WTC11 (cell line): ENCODE measurements around the gene SNX11. TPM values are rescaled to one million over a fixed set of nuclear protein-coding genes. Genes with fewer than 3 reads are reported as not detected.

ENCODE experiments used
- ATAC-seq: fragments of 200-7000 bp; cut with Tn5 transposase; 2 replicates; pipeline ENCODE4 v1.10.0; 2021; ENCODE audit warnings: mild to moderate bottlenecking, moderate library complexity
- CTCF ChIA-PET: fragments of 300-600 bp; sonication (Branson Sonifier 250); formaldehyde crosslinking; loops from one replicate; lab custom pipeline; 2021; ENCODE audit warnings: antibody characterized with exemption; lab: Charles Lee
- POLR2A ChIA-PET: fragments of 350-600 bp; sonication (Branson Sonifier 250); formaldehyde crosslinking; loops from one replicate; lab custom pipeline; 2021; ENCODE audit warnings: antibody characterized with exemption; lab: Charles Lee
- DNase-seq: peaks from one replicate; pipeline ENCODE4 v3.0.0; 2021; ENCODE audit warnings: low spot score
- H3K27ac Mint-ChIP-seq: 2 replicates; pipeline ENCODE4 v1.8.0; 2021; ENCODE audit warnings: mixed read lengths
- H3K27me3 Mint-ChIP-seq: 2 replicates; pipeline ENCODE4 v1.8.0; 2021; ENCODE audit warnings: low read depth, mild to moderate bottlenecking, moderate library complexity, mixed read lengths
- H3K36me3 Mint-ChIP-seq: 2 replicates; pipeline ENCODE4 v1.8.0; 2021; ENCODE audit warnings: mixed read lengths
- H3K4me1 Mint-ChIP-seq: 2 replicates; pipeline ENCODE4 v1.8.0; 2022; ENCODE audit warnings: mixed read lengths
- H3K4me3 Mint-ChIP-seq: 2 replicates; pipeline ENCODE4 v1.8.0; 2021; ENCODE audit warnings: mild to moderate bottlenecking, moderate library complexity, mixed read lengths
- H3K9me3 Mint-ChIP-seq: 2 replicates; pipeline ENCODE4 v1.8.0; 2021; ENCODE audit warnings: mixed read lengths
- ESRRA ChIP-seq: sonication (generic); formaldehyde crosslinking; IDR thresholded peaks from 2 replicates; pipeline ENCODE4 v1.8.1; 2022; ENCODE audit warnings: mild to moderate bottlenecking, missing genetic modification reagents, borderline replicate concordance
- GABPB1 ChIP-seq: sonication (generic); formaldehyde crosslinking; IDR thresholded peaks from 2 replicates; pipeline ENCODE4 v1.8.1; 2023; ENCODE audit warnings: mild to moderate bottlenecking, missing genetic modification reagents
- GTF2I ChIP-seq: fragments of 250-450 bp; sonication (Bioruptor Pico); conservative IDR thresholded peaks from 2 replicates; pipeline ENCODE4 v1.4.0; 2021; ENCODE audit warnings: mild to moderate bottlenecking
- NFYB ChIP-seq: sonication (generic); formaldehyde crosslinking; conservative IDR thresholded peaks from 2 replicates; pipeline ENCODE4 v1.8.0; 2022; ENCODE audit warnings: low read depth, missing genetic modification reagents
- OVOL2 ChIP-seq: fragments of 250-450 bp; sonication (Bioruptor Pico); IDR thresholded peaks from 2 replicates; pipeline ENCODE4 v1.9.0; 2021; ENCODE audit warnings: mild to moderate bottlenecking, borderline replicate concordance
- SMAD4 ChIP-seq: sonication (generic); formaldehyde crosslinking; IDR thresholded peaks from 2 replicates; pipeline ENCODE4 v1.8.0; 2022; ENCODE audit warnings: mild to moderate bottlenecking, missing genetic modification reagents
- TCF7 ChIP-seq: sonication (generic); formaldehyde crosslinking; IDR thresholded peaks from 2 replicates; pipeline ENCODE4 v1.8.0; 2022; ENCODE audit warnings: mild to moderate bottlenecking, low read depth, missing genetic modification reagents, moderate library complexity
- TP53 ChIP-seq: sonication (generic); formaldehyde crosslinking; IDR thresholded peaks from 2 replicates; pipeline ENCODE4 v1.8.1; 2023; ENCODE audit warnings: mild to moderate bottlenecking, missing genetic modification reagents
- ZNF138 ChIP-seq: sonication (generic); formaldehyde crosslinking; conservative IDR thresholded peaks from 2 replicates; pipeline ENCODE4 v1.8.1; 2022; ENCODE audit warnings: mild to moderate bottlenecking, moderate library complexity, missing genetic modification reagents
- ZNF219 ChIP-seq: sonication (generic); formaldehyde crosslinking; IDR thresholded peaks from 2 replicates; pipeline ENCODE4 v1.8.0; 2023; ENCODE audit warnings: missing genetic modification reagents, mild to moderate bottlenecking, borderline replicate concordance
- ZNF263 ChIP-seq: sonication (generic); formaldehyde crosslinking; IDR thresholded peaks from 2 replicates; pipeline ENCODE4 v1.8.1; 2022; ENCODE audit warnings: low read depth, mild to moderate bottlenecking, moderate library complexity, missing genetic modification reagents
- ZNF416 ChIP-seq: fragments of 250-450 bp; sonication (Bioruptor Pico); IDR thresholded peaks from 2 replicates; pipeline ENCODE4 v1.9.0; 2021; ENCODE audit warnings: mild to moderate bottlenecking, inconsistent platforms
- total RNA-seq: library from RNA; stranded (reverse); gene quantifications from 3 replicates; pipeline ENCODE4 v1.2.3, GENCODE V29; 2021
- TF ChIP-seq, protein P1 (sequence below): sonication (generic); formaldehyde crosslinking; IDR thresholded peaks from 2 replicates; pipeline ENCODE4 v1.8.1; 2022; ENCODE audit warnings: low read depth, mild to moderate bottlenecking, moderate library complexity, missing genetic modification reagents, borderline replicate concordance
- TF ChIP-seq, protein P2 (sequence below): sonication (generic); formaldehyde crosslinking; IDR thresholded peaks from 2 replicates; pipeline ENCODE4 v1.8.0; 2023; ENCODE audit warnings: mild to moderate bottlenecking, missing genetic modification reagents
- TF ChIP-seq, protein P3 (sequence below): sonication (generic); formaldehyde crosslinking; IDR thresholded peaks from 2 replicates; pipeline ENCODE4 v1.8.0; 2022; ENCODE audit warnings: mild to moderate bottlenecking, missing genetic modification reagents
- TF ChIP-seq, protein P4 (sequence below): fragments of 200-600 bp; IDR thresholded peaks from 2 replicates; pipeline ENCODE4 v1.8.0; 2022; ENCODE audit warnings: antibody characterized with exemption
- TF ChIP-seq, protein P5 (sequence below): sonication (generic); formaldehyde crosslinking; IDR thresholded peaks from 2 replicates; pipeline ENCODE4 v1.8.0; 2022; ENCODE audit warnings: missing genetic modification reagents
- TF ChIP-seq, protein P6 (sequence below): sonication (generic); formaldehyde crosslinking; IDR thresholded peaks from 2 replicates; pipeline ENCODE4 v1.8.1; 2023; ENCODE audit warnings: mild to moderate bottlenecking, missing genetic modification reagents, moderate library complexity

SNX11 gene
- total RNA-seq, 1 experiment from 2014 or later = 24.5 TPM

DNA sequence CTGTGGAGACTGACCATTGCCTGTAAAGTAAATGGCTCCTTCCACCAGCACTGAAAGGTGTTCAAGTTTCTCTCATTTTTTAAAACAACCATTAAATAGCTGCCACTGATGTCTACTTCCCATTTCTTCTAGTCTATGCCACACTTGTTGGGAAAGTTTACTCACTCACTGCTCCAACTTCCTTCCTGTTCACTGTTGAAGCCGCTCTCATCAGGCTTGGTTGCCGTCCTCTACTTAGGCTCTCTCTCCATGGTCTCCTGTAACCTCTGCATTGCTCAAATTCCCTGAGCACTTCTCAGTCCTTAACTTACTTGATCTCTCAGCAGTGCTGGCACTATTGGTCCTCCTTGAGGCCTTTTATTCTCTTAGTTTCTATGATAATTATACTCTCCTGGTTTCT lies 32.4 kb downstream of the SNX11 start (continued):
- TF ChIP-seq, protein P1, sequence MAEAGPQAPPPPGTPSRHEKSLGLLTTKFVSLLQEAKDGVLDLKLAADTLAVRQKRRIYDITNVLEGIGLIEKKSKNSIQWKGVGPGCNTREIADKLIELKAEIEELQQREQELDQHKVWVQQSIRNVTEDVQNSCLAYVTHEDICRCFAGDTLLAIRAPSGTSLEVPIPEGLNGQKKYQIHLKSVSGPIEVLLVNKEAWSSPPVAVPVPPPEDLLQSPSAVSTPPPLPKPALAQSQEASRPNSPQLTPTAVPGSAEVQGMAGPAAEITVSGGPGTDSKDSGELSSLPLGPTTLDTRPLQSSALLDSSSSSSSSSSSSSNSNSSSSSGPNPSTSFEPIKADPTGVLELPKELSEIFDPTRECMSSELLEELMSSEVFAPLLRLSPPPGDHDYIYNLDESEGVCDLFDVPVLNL (CRISPR knock-in tag) = no peak
- no peak for TF ChIP-seq OVOL2
- TF ChIP-seq, all 79 proteins: peak for 0

DNA sequence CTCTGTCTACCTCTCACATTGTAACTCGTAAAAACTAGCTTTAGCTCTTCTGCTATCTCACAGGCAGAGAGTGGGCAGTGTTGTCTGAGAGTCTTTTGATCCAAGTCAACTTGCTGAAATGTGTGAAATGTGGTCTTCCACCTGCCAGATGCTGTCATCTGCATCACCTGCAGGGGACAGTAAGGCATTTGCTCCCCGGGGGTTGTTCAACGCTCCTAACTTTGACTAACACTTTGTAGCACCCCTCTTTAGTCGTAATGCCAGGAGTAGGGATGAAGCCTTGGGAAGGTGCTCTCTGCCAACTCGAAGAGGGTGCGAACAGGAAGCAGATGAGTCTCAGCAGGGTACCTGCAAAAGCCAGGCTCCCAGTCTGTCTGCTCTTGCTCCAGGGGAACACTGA lies 36.1 kb downstream of the SNX11 start:
- Mint-ChIP-seq H3K27me3 (no peaks in the 10 kb centered on the region; the same call in 1 of the 2 replicates), H3K27ac (no peak overlapping the region), H3K9me3 (no peaks in the 10 kb centered on the region), H3K4me1 (peaks cover 5% of the 10 kb centered on the region), H3K4me3 (no peak overlapping the region), H3K36me3 (no peaks in the 10 kb centered on the region)
- ChIA-PET POLR2A (interaction anchor here (0.5 to 1.0 kb wide), 2 partner anchors 56 to 79 kb away, joined by 3 to 4 read pairs; no protein-coding TSS in a partner anchor), CTCF (interaction anchor here (0.8 to 2.2 kb wide), 6 partner anchors 8 to 474 kb away, joined by 3 to 14 read pairs (median 4); no protein-coding TSS in a partner anchor)
- TF ChIP-seq GABPB1 (CRISPR knock-in tag) = no peak
- no peak for TF ChIP-seq ZNF138 (CRISPR knock-in tag)
- TF ChIP-seq TCF7 (CRISPR knock-in tag) = no peak
- peak; percentile 17 for DNase-seq
- ATAC-seq = peak; percentile 36

DNA sequence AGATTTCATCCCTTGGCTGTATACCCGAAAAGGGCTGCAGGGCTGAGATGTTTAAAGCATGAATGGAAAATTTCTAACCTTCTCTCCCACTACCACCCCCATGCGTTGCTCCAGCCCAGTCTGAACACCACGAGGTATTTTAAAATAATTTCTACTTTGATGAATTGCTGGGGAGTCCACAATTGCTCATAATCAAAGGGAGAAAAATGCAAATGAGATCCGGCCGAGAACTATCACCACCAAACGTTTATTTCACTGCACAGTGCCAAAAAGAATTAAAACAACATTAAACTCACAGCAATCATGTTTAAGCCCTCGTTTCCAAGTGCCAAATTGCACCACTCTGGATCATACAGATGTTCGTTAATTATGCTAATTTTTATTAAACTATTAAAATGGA lies 36.7 kb downstream of the SNX11 start:
- CTCF ChIA-PET = interaction anchor here (1.6 kb wide), 1 partner anchor 164 kb away, joined by 7 read pairs; no protein-coding TSS in a partner anchor
- TF ChIP-seq, protein P2, sequence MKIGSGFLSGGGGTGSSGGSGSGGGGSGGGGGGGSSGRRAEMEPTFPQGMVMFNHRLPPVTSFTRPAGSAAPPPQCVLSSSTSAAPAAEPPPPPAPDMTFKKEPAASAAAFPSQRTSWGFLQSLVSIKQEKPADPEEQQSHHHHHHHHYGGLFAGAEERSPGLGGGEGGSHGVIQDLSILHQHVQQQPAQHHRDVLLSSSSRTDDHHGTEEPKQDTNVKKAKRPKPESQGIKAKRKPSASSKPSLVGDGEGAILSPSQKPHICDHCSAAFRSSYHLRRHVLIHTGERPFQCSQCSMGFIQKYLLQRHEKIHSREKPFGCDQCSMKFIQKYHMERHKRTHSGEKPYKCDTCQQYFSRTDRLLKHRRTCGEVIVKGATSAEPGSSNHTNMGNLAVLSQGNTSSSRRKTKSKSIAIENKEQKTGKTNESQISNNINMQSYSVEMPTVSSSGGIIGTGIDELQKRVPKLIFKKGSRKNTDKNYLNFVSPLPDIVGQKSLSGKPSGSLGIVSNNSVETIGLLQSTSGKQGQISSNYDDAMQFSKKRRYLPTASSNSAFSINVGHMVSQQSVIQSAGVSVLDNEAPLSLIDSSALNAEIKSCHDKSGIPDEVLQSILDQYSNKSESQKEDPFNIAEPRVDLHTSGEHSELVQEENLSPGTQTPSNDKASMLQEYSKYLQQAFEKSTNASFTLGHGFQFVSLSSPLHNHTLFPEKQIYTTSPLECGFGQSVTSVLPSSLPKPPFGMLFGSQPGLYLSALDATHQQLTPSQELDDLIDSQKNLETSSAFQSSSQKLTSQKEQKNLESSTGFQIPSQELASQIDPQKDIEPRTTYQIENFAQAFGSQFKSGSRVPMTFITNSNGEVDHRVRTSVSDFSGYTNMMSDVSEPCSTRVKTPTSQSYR (CRISPR knock-in tag) = no peak
- TF ChIP-seq GTF2I (CRISPR knock-in tag) (no peak), TP53 (CRISPR knock-in tag) (no peak), OVOL2 (no peak), GABPB1 (CRISPR knock-in tag) (no peak), ZNF219 (CRISPR knock-in tag) (no peak), ZNF416 (no peak), ESRRA (CRISPR knock-in tag) (no peak), ZNF263 (CRISPR knock-in tag) (no peak), SMAD4 (CRISPR knock-in tag) (no peak), NFYB (CRISPR knock-in tag) (no peak)
- TF ChIP-seq, protein P1 (CRISPR knock-in tag) = no peak
- TF ChIP-seq, protein P3, sequence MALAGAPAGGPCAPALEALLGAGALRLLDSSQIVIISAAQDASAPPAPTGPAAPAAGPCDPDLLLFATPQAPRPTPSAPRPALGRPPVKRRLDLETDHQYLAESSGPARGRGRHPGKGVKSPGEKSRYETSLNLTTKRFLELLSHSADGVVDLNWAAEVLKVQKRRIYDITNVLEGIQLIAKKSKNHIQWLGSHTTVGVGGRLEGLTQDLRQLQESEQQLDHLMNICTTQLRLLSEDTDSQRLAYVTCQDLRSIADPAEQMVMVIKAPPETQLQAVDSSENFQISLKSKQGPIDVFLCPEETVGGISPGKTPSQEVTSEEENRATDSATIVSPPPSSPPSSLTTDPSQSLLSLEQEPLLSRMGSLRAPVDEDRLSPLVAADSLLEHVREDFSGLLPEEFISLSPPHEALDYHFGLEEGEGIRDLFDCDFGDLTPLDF (CRISPR knock-in tag) = no peak
- TF ChIP-seq, protein P4, sequence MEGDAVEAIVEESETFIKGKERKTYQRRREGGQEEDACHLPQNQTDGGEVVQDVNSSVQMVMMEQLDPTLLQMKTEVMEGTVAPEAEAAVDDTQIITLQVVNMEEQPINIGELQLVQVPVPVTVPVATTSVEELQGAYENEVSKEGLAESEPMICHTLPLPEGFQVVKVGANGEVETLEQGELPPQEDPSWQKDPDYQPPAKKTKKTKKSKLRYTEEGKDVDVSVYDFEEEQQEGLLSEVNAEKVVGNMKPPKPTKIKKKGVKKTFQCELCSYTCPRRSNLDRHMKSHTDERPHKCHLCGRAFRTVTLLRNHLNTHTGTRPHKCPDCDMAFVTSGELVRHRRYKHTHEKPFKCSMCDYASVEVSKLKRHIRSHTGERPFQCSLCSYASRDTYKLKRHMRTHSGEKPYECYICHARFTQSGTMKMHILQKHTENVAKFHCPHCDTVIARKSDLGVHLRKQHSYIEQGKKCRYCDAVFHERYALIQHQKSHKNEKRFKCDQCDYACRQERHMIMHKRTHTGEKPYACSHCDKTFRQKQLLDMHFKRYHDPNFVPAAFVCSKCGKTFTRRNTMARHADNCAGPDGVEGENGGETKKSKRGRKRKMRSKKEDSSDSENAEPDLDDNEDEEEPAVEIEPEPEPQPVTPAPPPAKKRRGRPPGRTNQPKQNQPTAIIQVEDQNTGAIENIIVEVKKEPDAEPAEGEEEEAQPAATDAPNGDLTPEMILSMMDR = no peak
- TF ChIP-seq, protein P5, sequence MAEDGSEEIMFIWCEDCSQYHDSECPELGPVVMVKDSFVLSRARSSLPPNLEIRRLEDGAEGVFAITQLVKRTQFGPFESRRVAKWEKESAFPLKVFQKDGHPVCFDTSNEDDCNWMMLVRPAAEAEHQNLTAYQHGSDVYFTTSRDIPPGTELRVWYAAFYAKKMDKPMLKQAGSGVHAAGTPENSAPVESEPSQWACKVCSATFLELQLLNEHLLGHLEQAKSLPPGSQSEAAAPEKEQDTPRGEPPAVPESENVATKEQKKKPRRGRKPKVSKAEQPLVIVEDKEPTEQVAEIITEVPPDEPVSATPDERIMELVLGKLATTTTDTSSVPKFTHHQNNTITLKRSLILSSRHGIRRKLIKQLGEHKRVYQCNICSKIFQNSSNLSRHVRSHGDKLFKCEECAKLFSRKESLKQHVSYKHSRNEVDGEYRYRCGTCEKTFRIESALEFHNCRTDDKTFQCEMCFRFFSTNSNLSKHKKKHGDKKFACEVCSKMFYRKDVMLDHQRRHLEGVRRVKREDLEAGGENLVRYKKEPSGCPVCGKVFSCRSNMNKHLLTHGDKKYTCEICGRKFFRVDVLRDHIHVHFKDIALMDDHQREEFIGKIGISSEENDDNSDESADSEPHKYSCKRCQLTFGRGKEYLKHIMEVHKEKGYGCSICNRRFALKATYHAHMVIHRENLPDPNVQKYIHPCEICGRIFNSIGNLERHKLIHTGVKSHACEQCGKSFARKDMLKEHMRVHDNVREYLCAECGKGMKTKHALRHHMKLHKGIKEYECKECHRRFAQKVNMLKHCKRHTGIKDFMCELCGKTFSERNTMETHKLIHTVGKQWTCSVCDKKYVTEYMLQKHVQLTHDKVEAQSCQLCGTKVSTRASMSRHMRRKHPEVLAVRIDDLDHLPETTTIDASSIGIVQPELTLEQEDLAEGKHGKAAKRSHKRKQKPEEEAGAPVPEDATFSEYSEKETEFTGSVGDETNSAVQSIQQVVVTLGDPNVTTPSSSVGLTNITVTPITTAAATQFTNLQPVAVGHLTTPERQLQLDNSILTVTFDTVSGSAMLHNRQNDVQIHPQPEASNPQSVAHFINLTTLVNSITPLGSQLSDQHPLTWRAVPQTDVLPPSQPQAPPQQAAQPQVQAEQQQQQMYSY (CRISPR knock-in tag) = no peak
- TF ChIP-seq, protein P6, sequence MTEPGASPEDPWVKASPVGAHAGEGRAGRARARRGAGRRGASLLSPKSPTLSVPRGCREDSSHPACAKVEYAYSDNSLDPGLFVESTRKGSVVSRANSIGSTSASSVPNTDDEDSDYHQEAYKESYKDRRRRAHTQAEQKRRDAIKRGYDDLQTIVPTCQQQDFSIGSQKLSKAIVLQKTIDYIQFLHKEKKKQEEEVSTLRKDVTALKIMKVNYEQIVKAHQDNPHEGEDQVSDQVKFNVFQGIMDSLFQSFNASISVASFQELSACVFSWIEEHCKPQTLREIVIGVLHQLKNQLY = no peak
- no peak overlapping the region for H3K4me3 Mint-ChIP-seq
- H3K27ac Mint-ChIP-seq = no peak overlapping the region
- DNase-seq (no peak), ATAC-seq (no peak)
- no peaks in the 10 kb centered on the region for H3K36me3 Mint-ChIP-seq
- POLR2A ChIA-PET = no interaction called here
- H3K27me3 Mint-ChIP-seq = no peaks in the 10 kb centered on the region; the same call in 1 of the 2 replicates
- H3K9me3 Mint-ChIP-seq = no peaks in the 10 kb centered on the region
- H3K4me1 Mint-ChIP-seq = peaks cover 9% of the 10 kb centered on the region
